Gastrocnemius medialis (tissue), 4 donors: Measurements from ENCODE around the gene EPS15.

Experiments used
- CTCF ChIP-seq, 5 experiments: fragments of 450-650 bp in 3 of 5; fragments of 200-600 bp in 2 of 5; sonication (generic) in 2 of 5; IDR thresholded peaks in 4 of 5; conservative IDR thresholded peaks in 1 of 5; 1 replicate in 4 of 5; 2 replicates in 1 of 5; pipeline ENCODE4 v1.5.1; 2016 to 2019; ENCODE audit warnings: antibody characterized with exemption in 5 of 5, mild to moderate bottlenecking in 3 of 5, moderate library complexity in 3 of 5
- POLR2A ChIP-seq, 2 donors: fragments of 450-650 bp; IDR thresholded peaks; one replicate each; pipeline ENCODE4 v1.6.1; 2017; ENCODE audit warnings: antibody characterized with exemption in 2 of 2, mild to moderate bottlenecking in 2 of 2, moderate library complexity in 2 of 2

GRCh38 chr1:51344276-51344601 is 174.8 kb downstream of the EPS15 start:
- TF ChIP-seq CTCF (IDR thresholded peaks at IDR 0.05 in 4 of 5, conservative IDR thresholded peaks at IDR 0.05 in 1 of 5) (no peak), POLR2A (IDR thresholded peaks at IDR 0.05) (no peak)
